ENCODE results near the gene TMEM213. TPM values are rescaled to one million over a fixed set of nuclear protein-coding genes. Genes with fewer than 3 reads are reported as not detected.

TMEM213 gene
- total and polyA plus RNA-seq, 9 of the 15 experiments (the other 6 are each of a cell fraction or from before 2014, with no cell fraction given) = not detected

- TF ChIP-seq PRDM10 (IDR thresholded peaks at IDR 0.05; ENCODE audit: partially characterized antibody) = no peak
- no peak for TF ChIP-seq TAF9B (IDR thresholded peaks at IDR 0.05; ENCODE audit: partially characterized antibody)
- TF ChIP-seq ZNF274 (IDR thresholded peaks at IDR 0.05; ENCODE audit: borderline replicate concordance, low read depth, low read length) = no peak
- no peak for TF ChIP-seq UBTF (IDR thresholded peaks at IDR 0.05; ENCODE audit: borderline replicate concordance in 1 of 2, low read depth in 2 of 2, low read length in 2 of 2)
- TF ChIP-seq PREB (CRISPR knock-in tag; IDR thresholded peaks at IDR 0.05) = no peak
- no peak for TF ChIP-seq RREB1 (CRISPR knock-in tag; IDR thresholded peaks at IDR 0.05)
- TF ChIP-seq COPS2 (conservative IDR thresholded peaks at IDR 0.05) = no peak
- TF ChIP-seq TSC22D4 (tag; IDR thresholded peaks at IDR 0.05) = no peak
- no peak for TF ChIP-seq PYGO2 (tag; IDR thresholded peaks at IDR 0.05)
- no peak for TF ChIP-seq C11orf30 (IDR thresholded peaks at IDR 0.05; ENCODE audit: low read depth)
These were observed 13.1 kb upstream of the TMEM213 start (continued) for GRCh38 chr7:138784692-138785091.
